ENCODE results near the gene SLC25A25.
A peak's percentile ranks its signal among the peaks of the same experiment; 100 is the strongest.

DNA sequence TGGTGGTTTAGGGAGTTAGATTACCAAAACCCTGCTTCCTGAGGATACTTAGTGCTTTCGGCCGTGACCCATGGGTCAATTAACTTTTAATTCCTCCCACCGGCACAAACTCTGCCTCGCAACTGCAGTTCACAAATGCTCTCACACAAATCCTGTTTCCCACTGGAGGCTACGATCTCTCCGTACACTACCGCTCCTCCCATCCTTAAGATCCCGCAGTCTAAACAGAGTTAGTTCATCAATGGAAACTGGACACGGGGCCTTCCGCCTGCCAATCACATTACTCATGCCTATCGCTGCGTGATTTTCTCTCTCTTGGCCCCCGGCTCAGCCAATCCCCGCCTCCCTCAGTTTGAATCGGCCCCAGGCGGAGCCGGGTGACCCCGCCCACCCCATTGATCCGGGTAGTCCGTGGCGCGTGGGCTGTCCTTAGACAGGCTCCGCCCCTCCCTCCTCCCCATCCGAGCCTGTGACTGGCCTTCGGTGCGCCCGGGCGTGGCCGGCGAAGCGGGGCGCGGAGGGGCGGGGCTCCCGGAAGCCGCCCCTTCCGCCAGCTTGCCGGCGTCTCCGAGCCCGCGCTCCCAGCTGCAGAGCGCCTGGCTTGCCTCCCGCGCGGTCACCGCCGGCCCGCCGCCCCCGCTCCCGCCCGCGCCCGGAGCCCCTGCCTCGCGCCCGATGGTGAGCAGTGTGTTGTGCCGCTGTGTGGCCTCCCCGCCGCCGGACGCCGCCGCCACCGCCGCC lies at the start of gene SLC25A25:
- TF ChIP-seq, protein P1, sequence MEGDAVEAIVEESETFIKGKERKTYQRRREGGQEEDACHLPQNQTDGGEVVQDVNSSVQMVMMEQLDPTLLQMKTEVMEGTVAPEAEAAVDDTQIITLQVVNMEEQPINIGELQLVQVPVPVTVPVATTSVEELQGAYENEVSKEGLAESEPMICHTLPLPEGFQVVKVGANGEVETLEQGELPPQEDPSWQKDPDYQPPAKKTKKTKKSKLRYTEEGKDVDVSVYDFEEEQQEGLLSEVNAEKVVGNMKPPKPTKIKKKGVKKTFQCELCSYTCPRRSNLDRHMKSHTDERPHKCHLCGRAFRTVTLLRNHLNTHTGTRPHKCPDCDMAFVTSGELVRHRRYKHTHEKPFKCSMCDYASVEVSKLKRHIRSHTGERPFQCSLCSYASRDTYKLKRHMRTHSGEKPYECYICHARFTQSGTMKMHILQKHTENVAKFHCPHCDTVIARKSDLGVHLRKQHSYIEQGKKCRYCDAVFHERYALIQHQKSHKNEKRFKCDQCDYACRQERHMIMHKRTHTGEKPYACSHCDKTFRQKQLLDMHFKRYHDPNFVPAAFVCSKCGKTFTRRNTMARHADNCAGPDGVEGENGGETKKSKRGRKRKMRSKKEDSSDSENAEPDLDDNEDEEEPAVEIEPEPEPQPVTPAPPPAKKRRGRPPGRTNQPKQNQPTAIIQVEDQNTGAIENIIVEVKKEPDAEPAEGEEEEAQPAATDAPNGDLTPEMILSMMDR (IDR thresholded peaks at IDR 0.05) = peak in 1 of 4 experiments; percentile 16
- TF ChIP-seq POLR2A (IDR thresholded peaks at IDR 0.05) (peak; percentile 90), POLR2AphosphoS5 (IDR thresholded peaks at IDR 0.05) (peak; percentile 88)

Data from prostate gland (tissue), 2 donors.